PC-9 (cell line): ENCODE measurements around the gene HEPHL1.

Experiments used
- EZH2 ChIP-seq: fragments of 200-600 bp; sonication (generic); IDR thresholded peaks from 2 replicates; pipeline ENCODE4 v1.8.0; 2017; ENCODE audit warnings: antibody characterized with exemption, low read depth
- TF ChIP-seq, protein P1 (sequence below): fragments of 200-600 bp; sonication (generic); conservative IDR thresholded peaks from 2 replicates; pipeline ENCODE4 v1.6.1; 2017; ENCODE audit warnings: mixed run types, antibody characterized with exemption, mild to moderate bottlenecking, moderate library complexity

DNA sequence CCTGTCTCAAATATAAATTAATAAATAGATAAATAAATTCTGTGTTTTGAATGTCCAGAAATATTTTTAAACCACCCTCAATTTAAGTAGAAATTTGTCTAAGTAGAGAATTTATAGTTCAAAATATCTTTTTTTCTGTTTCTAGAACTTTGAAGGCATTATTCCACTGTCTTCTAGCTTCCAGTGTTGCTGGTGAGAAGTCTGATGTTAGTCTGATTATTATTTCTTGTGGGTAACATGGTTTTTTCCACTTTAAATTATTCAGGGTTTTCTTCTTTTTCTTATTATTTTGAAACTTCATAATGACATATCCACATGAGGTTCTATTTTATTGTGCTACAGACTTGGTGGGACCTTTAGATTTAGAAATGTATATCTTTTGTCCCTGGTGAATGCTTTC lies 46.4 kb upstream of the HEPHL1 start:
- TF ChIP-seq, protein P1, sequence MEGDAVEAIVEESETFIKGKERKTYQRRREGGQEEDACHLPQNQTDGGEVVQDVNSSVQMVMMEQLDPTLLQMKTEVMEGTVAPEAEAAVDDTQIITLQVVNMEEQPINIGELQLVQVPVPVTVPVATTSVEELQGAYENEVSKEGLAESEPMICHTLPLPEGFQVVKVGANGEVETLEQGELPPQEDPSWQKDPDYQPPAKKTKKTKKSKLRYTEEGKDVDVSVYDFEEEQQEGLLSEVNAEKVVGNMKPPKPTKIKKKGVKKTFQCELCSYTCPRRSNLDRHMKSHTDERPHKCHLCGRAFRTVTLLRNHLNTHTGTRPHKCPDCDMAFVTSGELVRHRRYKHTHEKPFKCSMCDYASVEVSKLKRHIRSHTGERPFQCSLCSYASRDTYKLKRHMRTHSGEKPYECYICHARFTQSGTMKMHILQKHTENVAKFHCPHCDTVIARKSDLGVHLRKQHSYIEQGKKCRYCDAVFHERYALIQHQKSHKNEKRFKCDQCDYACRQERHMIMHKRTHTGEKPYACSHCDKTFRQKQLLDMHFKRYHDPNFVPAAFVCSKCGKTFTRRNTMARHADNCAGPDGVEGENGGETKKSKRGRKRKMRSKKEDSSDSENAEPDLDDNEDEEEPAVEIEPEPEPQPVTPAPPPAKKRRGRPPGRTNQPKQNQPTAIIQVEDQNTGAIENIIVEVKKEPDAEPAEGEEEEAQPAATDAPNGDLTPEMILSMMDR: no peak
- no peak for TF ChIP-seq EZH2
